RWPE1 (cell line): Measurements from ENCODE around the gene IPO7.
A peak's percentile ranks its signal among the peaks of the same experiment; 100 is the strongest.
"Not testable (repeated sequence)": the region's sequence is repeated elsewhere in the genome, so short reads cannot be mapped to it uniquely, and the experiment has no call there.

ENCODE experiments used
- CTCF ChIA-PET: fragments of 350-600 bp; sonication (Branson Sonifier 250); formaldehyde crosslinking; extraction: SDS; loops from one replicate; lab custom pipeline; 2021; lab: Yijun Ruan, JAX
- POLR2A ChIA-PET: fragments of 400-600 bp; formaldehyde crosslinking; extraction: SDS; loops from one replicate; lab custom pipeline; 2020; ENCODE audit warnings: antibody characterized with exemption; ENCODE audit not compliant: low non-redundant PET; lab: Yijun Ruan, JAX
- DNase-seq: peaks from one replicate; pipeline ENCODE4 v3.0.0; 2012; ENCODE audit warnings: low spot score
- H3K27ac ChIP-seq: fragments of 450-650 bp; 2 replicates; pipeline ENCODE4 v1.5.1; 2017
- TF ChIP-seq, protein P1 (sequence below): fragments of 450-650 bp; conservative IDR thresholded peaks from 2 replicates; pipeline ENCODE4 v1.5.1; 2017; ENCODE audit warnings: low read depth, mild to moderate bottlenecking

IPO7 gene

DNA sequence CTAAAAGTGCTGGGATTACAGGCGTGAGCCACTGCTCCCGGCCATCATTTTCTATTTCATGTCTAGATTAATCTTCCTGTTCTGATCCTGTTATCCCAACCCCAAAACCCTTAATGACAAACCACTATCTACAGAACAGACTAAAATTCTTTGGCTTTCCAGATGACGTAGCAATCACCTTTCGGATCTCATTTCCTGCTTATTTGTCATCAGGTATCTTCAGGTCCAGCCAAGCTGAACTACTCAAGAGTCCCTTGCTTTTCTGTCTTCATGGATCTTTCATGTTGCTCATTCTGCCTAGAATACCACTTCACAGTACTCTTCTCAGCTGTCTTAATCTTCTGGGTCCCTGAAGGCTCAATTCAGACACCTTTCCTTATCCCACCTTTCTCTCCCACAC is 27.4 kb upstream of the IPO7 start:
- ChIA-PET POLR2A (no interaction called here), CTCF (no interaction called here)
- TF ChIP-seq, protein P1, sequence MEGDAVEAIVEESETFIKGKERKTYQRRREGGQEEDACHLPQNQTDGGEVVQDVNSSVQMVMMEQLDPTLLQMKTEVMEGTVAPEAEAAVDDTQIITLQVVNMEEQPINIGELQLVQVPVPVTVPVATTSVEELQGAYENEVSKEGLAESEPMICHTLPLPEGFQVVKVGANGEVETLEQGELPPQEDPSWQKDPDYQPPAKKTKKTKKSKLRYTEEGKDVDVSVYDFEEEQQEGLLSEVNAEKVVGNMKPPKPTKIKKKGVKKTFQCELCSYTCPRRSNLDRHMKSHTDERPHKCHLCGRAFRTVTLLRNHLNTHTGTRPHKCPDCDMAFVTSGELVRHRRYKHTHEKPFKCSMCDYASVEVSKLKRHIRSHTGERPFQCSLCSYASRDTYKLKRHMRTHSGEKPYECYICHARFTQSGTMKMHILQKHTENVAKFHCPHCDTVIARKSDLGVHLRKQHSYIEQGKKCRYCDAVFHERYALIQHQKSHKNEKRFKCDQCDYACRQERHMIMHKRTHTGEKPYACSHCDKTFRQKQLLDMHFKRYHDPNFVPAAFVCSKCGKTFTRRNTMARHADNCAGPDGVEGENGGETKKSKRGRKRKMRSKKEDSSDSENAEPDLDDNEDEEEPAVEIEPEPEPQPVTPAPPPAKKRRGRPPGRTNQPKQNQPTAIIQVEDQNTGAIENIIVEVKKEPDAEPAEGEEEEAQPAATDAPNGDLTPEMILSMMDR, result no peak
- no peak for DNase-seq
- H3K27ac ChIP-seq, result no peak overlapping the region

DNA sequence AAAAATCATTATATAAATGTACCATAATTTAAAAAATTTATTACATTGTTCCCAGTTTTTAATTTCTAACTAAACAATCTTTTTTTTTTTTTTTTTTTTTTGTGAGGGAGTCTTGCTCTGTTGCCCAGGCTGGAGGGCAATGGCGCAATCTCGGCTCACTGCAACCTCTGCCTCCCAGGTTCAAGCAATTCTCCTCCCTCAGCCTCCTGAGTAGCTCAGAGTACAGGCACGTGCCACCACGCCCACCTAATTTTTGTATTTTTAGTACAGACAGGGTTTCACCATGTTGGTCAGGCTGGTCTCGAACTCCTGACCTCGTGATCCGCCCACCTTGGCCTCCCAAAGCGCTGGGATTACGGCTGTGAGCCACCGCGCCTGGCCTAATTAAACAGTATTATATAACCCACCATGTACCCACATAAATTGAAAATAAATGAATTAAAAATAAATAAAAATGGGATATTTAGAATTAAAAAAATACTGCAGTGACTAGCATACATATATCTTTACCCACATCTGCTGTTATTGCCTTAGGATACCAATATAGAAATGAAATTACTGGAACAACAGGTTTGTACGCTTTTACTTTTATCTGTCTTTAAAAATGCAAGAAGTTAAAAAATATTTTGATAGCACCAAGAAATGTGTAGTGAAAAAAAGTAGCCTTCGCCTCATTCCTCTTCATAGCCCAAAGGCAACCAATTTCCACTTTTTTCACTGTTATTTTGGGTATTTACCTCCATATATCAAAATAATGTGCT is 23.4 kb upstream of the IPO7 start:
- DNase-seq, H3K27ac ChIP-seq, CTCF ChIA-PET, POLR2A ChIA-PET: not testable (repeated sequence)

DNA sequence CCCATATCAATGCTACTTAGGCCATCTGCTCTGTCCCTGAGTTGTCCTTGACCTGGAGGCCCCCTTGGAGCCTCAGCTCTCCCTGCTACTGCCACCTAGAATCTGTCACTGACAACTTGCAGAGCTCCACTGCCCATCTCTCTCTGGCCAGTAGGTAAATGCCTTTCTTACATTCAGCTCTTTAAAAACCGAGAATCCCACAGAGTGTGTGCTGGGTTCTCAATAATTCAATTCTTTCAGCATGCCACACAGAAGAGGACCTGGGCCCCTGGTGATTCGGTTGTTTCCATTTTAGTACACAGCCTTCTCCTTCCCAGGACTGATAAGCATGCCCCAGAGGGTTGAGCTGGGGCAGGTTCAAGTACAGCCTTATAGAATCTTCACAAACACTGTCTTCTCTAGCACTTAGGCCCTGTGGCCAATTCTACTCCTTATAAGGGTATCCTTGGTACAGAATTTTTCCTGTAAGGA is 22.0 kb upstream of the IPO7 start:
- ChIA-PET CTCF (interaction anchor here (0.6 kb wide), 1 partner anchor 1016 kb away, joined by 6 read pairs; no protein-coding TSS in a partner anchor), POLR2A (no interaction called here)
- DNase-seq, result no peak
- H3K27ac ChIP-seq, result peak overlapping the region; percentile 77
- TF ChIP-seq, protein P1, result no peak

DNA sequence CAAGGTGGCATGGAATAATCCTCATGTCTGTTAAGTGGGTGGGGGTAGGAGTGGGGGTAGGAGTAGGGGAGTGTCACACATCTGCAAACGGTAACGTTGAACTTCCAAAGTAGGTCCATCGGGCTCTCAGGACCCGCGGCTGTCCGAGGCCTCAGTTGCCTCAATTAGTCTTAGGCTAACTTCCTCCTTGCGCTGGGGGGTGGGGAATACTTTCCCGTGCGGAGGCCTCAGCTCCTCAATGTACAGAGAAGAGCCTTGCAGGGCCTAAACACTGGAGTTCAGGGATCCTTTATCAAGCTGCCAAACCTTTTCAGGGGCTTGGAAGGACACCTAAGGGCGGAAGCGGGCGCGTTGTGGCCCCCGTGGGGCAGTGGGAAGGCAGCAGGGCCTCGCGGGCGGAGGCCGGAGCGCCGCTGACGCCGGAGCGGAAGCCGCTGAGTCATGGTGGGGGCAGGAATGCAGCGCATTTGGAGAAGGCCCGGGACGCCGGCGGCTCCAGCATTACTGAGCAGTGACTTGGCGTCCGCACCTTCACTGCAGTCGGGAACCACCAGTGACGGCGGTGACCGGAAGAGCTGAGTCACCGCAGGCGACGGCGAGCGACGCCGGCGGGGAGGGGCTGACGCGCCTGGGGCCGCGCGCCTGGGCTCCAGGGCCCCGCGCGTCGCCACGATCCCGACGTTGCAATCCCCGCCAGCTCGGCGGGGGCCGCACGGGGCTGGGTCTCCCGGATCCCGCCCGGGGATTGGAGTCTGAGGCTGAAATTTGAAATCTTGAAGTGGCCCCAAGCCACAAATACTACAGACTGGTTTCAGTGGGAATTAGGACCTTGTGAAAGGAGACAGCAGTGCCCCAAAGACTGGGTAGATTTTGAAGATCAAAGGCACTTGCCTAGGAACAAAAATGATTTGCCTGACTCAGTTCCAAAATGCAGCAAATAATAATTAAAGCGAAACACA is 20.2 kb upstream of the IPO7 start:
- TF ChIP-seq, protein P1, result no peak
- ChIA-PET POLR2A (interaction anchor here (0.6 to 1.7 kb wide), 6 partner anchors 12 to 1387 kb away, joined by 3 to 9 read pairs (median 5); partner anchors contain the start of gene CTR9), CTCF (interaction anchor here (0.7 kb wide), 1 partner anchor 11 kb away, joined by 5 read pairs; no protein-coding TSS in a partner anchor)
- H3K27ac ChIP-seq, result peak overlapping the region; percentile 98
- peak; percentile 90 for DNase-seq

- DNase-seq, result no peak
- no peak overlapping the region for H3K27ac ChIP-seq
- POLR2A ChIA-PET, result interaction anchor here (0.5 kb wide), 1 partner anchor 557 kb away, joined by 6 read pairs; a partner anchor contains a TSS
- TF ChIP-seq, protein P1, result no peak
- CTCF ChIA-PET, result interaction anchor here (0.6 to 1.0 kb wide), 3 partner anchors 28 to 54 kb away, joined by 3 to 5 read pairs (median 4); no protein-coding TSS in a partner anchor
Observed at GRCh38 chr11:9367551-9367950, 16.9 kb upstream of the IPO7 start.

DNA sequence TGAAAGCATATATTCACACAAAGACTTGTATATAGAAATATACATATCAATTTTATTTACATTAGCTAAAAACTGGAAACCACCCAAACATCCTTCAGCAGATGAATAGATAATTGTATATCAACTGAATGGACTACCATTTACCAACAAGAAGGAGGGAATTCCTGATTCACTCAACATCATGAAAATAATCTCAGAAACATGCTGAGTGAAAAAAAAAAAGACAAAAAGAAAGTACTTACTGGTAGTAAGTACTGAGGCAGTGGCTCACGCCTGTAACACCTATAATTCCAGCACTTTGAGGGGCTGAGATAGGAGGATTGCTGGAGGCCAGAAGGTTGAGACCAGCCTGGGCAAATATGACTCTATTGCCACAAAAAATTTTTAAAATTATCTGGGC is 7.4 kb upstream of the IPO7 start:
- ChIA-PET POLR2A (no interaction called here), CTCF (no interaction called here)
- TF ChIP-seq, protein P1, result no peak
- H3K27ac ChIP-seq, result no peak overlapping the region
- DNase-seq, result no peak
